HEK293 (cell line): ENCODE data around the gene KRT36.

Experiments
- CTCF ChIP-seq: fragments of 450-650 bp; formaldehyde crosslinking; IDR thresholded peaks from 2 replicates; pipeline ENCODE4 v1.5.1; 2016; ENCODE audit warnings: missing biosample characterization, missing genetic modification characterization
- SCRT1 ChIP-seq: fragments of 450-650 bp; formaldehyde crosslinking; IDR thresholded peaks from 2 replicates; pipeline ENCODE4 v1.5.1; 2016; ENCODE audit warnings: missing biosample characterization, missing genetic modification characterization, borderline replicate concordance
- SP2 ChIP-seq: fragments of 450-650 bp; formaldehyde crosslinking; IDR thresholded peaks from 2 replicates; pipeline ENCODE4 v1.5.1; 2016; ENCODE audit warnings: missing biosample characterization, missing genetic modification characterization
- SP7 ChIP-seq: fragments of 450-650 bp; formaldehyde crosslinking; IDR thresholded peaks from 2 replicates; pipeline ENCODE4 v1.5.1; 2016; ENCODE audit warnings: missing biosample characterization, missing genetic modification characterization
- TRIM28 ChIP-seq: IDR thresholded peaks from 2 replicates; pipeline ENCODE4 v1.6.1; 2011; ENCODE audit warnings: low read length, control low read depth, borderline replicate concordance
- ZBTB17 ChIP-seq: fragments of 450-650 bp; formaldehyde crosslinking; IDR thresholded peaks from 2 replicates; pipeline ENCODE4 v1.5.1; 2016; ENCODE audit warnings: missing biosample characterization, missing genetic modification characterization
- ZNF174 ChIP-seq: fragments of 450-650 bp; formaldehyde crosslinking; IDR thresholded peaks from 2 replicates; pipeline ENCODE4 v1.5.0; 2017; ENCODE audit warnings: missing biosample characterization, mild to moderate bottlenecking, missing genetic modification characterization
- ZNF280C ChIP-seq: fragments of 450-650 bp; formaldehyde crosslinking; IDR thresholded peaks from 2 replicates; pipeline ENCODE4 v1.5.1; 2016; ENCODE audit warnings: missing biosample characterization, missing genetic modification characterization
- ZNF501 ChIP-seq: fragments of 450-650 bp; formaldehyde crosslinking; IDR thresholded peaks from 2 replicates; pipeline ENCODE4 v1.5.1; 2016; ENCODE audit warnings: missing biosample characterization, missing genetic modification characterization
- ZNF530 ChIP-seq: fragments of 450-650 bp; formaldehyde crosslinking; IDR thresholded peaks from 2 replicates; pipeline ENCODE4 v1.5.1; 2016; ENCODE audit warnings: low read depth, missing biosample characterization, missing genetic modification characterization
- ZNF571 ChIP-seq: fragments of 450-650 bp; formaldehyde crosslinking; IDR thresholded peaks from 2 replicates; pipeline ENCODE4 v1.5.0; 2017; ENCODE audit warnings: missing biosample characterization, missing genetic modification characterization
- ZNF707 ChIP-seq: fragments of 450-650 bp; formaldehyde crosslinking; IDR thresholded peaks from 2 replicates; pipeline ENCODE4 v1.5.1; 2016; ENCODE audit warnings: missing biosample characterization, missing genetic modification characterization

- TF ChIP-seq TRIM28 (no peak), ZNF707 (tag by site-specific recombination) (no peak), ZNF530 (tag by site-specific recombination) (no peak), CTCF (tag by site-specific recombination) (no peak), SP2 (tag by site-specific recombination) (no peak), ZBTB17 (tag by site-specific recombination) (no peak), ZNF571 (no peak), SCRT1 (tag by site-specific recombination) (no peak), SP7 (tag by site-specific recombination) (no peak), ZNF501 (tag by site-specific recombination) (no peak), ZNF280C (tag by site-specific recombination) (no peak), ZNF174 (no peak)
Observed at GRCh38 chr17:41528959-41529353, 39.2 kb upstream of the KRT36 start.
